HG03432 (cell line): ENCODE measurements around the gene NUBPL.
"Not testable (repeated sequence)": the region's sequence is repeated elsewhere in the genome, so short reads cannot be mapped to it uniquely, and the experiment has no call there.

Source experiments
- ATAC-seq: cut with Tn5 transposase; IDR thresholded peaks from one replicate; pipeline ENCODE4 v1.9.1; 2021; ENCODE audit warnings: mild to moderate bottlenecking, moderate library complexity; ENCODE audit not compliant: unreplicated experiment

NUBPL gene

DNA sequence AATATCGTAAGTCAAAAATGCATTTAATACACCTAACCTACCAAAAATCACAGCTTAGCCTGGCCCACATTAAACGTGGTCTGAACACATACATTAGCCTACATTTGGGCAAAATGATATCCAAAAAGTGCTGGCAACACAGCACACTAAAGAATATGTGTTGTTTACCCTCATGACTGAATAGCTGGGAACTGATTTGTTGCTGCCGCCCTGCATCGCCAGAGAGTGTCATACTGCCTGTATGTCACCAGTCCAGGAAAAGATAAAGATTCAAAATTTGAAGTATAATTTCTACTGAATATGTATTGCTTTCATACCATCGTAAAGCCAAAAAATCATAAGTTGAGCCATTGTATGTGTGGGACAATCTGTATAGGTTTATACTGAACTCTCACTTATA, 157.8 kb downstream of the NUBPL start:
- ATAC-seq = no peak

DNA sequence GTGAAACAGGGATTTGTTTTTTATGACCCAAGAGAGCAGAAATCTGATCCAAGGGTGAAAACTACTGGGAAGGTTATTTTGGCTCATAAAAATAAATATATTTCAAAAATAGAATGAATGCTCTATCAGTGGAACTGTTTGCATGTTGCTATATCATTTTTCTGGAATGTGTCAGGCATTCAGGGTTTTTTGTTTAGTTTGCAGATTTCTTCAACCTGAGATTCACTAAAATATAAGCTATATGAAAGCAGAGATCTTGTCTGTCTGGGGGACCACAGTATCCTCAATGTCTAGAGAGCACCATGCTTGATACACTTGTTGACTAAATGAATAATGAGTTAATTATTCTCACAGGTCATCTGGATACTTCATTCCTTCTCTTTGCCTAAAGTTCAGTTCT, 165.1 kb downstream of the NUBPL start:
- ATAC-seq = no peak

DNA sequence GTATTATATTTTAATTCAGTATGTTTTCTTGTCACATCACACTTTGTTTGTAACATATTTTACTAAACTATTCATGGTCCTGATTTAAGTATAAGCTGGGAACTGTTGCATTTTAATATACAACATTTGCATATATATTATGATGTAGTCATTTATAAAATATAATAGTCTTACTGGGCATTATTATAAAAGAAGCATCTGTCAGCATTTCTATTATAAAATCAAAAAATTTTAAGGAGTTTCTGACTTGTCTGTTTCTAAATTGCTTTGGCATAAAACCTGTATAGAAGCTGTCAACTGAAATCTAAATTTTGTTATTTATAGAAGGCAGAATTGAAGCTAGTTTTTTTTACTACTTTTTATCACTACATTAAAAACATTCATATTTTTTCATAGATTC, 166.6 kb downstream of the NUBPL start:
- ATAC-seq = no peak

- no peak for ATAC-seq
Measured at GRCh38 chr14:31740688-31741087, 179.5 kb downstream of the NUBPL start.

GRCh38 chr14:31745741-31746140, 184.5 kb downstream of the NUBPL start:
- no peak for ATAC-seq

DNA sequence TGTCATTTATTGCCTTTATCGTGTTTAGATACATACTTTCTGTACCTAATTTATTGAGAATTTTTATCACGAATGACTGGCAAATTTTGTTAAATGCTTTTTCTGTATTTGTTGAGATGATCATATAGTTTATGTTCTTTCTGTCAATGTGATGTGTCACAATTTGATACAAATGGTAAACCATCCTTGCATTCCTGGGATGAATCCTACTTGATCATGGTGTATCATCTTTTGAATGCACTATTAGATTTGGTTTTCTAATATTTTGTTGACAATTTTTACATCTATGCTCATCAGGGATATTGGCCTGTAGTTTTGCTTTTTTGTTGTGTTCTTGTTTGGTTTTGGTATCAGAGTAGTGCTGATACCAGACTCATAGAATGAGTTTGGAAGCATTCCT, 185.1 kb downstream of the NUBPL start:
- ATAC-seq = no peak

- ATAC-seq = no peak
Measured at GRCh38 chr14:31749275-31749674, 188.1 kb downstream of the NUBPL start.

GRCh38 chr14:31751047-31751446, 189.8 kb downstream of the NUBPL start:
- ATAC-seq = not testable (repeated sequence)

DNA sequence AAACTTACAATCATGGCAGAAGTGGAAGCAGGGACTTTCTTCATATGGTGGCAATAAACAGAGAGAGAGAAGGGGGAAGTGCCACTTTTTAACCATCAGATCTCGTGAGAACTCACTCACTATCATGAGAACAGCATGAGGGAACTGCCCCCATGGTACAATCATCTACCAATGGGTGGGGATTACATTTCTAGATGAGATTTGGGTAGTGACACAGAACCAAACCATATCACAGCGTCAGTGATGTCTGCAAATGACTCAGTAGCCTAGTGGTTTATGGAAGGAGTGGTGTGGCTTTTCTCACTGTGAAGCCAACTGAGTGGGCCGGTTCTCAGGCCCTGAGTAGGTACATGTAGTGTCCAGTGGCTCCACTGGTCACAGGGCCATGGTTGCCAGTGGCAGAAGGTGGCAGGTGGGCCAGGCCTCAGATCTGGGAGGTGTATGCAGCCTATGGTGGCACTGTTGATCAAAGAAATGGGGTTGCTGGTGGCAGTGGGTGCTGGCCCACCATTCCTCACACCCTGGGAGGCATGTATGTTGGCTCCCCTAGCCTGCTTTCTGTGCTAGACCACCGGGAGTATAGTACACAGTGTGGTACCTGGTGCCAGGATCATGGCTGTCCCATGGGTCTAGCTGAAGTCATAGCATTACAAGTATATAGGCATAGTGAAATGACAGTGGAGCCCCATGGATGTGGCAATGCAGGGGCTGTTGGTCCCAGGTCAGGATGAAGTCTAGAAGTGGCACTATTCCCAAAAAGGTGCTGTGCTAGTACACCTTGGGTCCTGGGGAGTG, 191.9 kb downstream of the NUBPL start:
- ATAC-seq = no peak

GRCh38 chr14:31758941-31759340, 197.7 kb downstream of the NUBPL start:
- ATAC-seq = no peak

DNA sequence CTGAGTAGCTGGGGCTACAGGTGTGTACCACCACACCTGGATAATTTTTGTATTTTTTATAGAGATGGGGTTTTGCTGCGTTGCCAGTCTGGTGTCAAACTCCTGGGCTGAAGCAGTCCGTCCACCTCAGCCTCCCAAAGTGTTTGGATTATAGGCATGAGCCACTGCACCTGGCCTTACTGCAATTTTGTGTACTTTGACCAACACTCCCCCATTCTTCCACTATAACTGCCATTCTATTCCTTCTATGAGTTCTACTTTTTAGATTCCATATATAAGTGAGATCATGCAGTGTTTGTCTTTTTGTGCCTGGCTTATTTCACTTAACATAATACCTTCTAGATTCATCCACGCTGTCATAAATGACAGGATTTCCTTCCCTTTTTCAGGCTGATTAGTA, 199.1 kb downstream of the NUBPL start:
- ATAC-seq = no peak

- ATAC-seq = no peak
Measured at GRCh38 chr14:31761325-31761724, 200.1 kb downstream of the NUBPL start.

DNA sequence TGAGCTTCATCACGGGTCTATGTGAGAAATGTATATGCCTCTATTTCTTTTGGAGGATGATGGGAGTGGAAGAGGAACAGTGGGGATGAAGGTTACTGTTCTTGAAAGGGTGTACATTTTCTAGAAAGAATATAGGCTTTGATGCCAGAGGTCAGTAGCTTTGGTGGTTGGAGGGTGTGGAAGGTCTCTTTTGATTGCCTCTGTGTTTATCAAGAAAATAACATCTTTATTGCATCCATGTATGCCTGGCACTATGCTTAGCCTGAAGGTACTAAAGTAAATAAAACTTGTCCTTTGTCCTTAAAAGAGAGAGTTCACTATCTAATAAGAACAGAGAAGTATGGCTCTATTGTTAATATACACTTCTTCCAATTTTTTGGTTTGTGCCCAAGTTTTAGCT, 201.8 kb downstream of the NUBPL start:
- no peak for ATAC-seq

- ATAC-seq = no peak
Measured at GRCh38 chr14:31766315-31766892, 205.2 kb downstream of the NUBPL start.

- ATAC-seq = no peak
Measured at GRCh38 chr14:31768355-31768754, 207.2 kb downstream of the NUBPL start.

- no peak for ATAC-seq
Measured at GRCh38 chr14:31770271-31770670, 209.1 kb downstream of the NUBPL start.

GRCh38 chr14:31774567-31774966, 213.4 kb downstream of the NUBPL start:
- no peak for ATAC-seq

GRCh38 chr14:31777312-31777711, 216.1 kb downstream of the NUBPL start:
- ATAC-seq = no peak

GRCh38 chr14:31781578-31781977, 220.4 kb downstream of the NUBPL start:
- ATAC-seq = no peak

DNA sequence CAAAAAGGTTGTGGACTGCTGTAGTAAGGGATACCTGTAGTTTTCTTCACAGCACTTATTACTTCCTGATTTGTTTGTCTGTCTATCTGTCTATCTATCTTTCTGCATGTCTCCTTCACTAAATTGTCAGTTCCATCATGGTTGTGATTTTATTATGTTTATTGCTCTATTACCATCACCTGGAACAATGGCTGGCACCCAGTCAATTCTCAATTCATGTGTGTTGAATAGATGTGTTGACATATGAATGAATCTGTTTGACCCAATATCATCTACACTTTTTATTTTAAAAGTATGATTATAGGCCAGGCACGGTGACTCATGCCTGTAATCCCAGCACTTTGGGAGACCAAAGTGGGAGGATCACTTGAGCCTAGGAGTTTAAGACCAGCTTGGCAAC, 224.4 kb downstream of the NUBPL start:
- no peak for ATAC-seq

DNA sequence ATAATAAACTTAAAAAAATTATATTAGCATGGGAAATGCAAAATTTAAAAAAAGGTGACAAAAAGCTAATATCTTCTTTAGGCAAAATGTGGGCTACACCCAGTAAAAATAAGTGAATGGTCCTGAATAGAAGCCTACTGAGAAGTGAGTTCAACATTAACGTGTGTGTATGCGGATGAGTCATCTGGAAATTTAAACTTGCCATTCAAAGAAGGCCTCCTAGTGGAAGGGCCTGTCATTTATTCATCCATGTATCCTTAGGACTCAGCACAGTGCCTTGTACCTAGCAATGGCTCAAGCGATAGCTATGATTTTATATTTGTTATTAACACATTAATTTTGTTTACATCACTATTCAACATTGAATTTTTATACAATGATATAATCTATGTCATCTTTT, 226.2 kb downstream of the NUBPL start:
- ATAC-seq = no peak

GRCh38 chr14:31788340-31788739, 227.1 kb downstream of the NUBPL start:
- ATAC-seq = no peak

GRCh38 chr14:31792726-31793125, 231.5 kb downstream of the NUBPL start:
- ATAC-seq = no peak
